Measurements from ENCODE around the gene ADCK1.
A peak's percentile ranks its signal among the peaks of the same experiment; 100 is the strongest.

DNA sequence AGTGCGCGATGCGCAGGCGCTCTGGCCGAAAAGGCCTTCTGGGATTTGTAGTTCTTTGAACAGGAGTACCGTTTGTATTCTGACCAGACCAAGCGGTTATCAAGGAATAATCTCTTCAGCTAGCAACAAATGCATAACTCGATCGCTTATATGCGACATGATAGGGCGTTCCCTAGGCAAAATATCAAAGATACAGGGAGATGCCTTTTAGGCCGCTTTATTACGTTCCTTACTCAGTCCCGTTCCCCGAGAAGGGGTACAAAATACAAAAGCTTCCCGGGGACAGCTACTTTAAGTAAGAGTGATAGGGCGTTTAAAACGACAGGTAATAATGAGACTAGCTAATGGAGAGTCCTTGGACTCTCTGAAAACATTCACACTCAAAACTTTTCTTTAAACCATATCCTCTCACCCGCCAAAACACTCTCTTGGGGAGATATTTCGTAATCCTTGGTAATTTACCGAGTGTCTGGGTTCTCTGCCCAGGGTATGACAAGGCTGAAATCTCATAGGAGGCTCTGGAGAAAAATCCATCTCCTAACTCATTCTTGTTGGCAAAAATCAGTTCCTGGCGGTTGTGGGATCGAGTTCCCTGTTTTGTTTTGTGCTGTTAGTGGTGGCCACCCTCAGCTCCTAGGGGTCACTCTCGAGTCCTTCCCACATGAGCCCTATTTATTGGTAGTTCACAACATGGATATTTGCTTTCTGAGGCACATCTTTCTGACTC, 38.5 kb upstream of the ADCK1 start:
- TF ChIP-seq POLR2A (IDR thresholded peaks at IDR 0.05), result no peak
- no peak for TF ChIP-seq CTCF (IDR thresholded peaks at IDR 0.05)
- TF ChIP-seq POLR2AphosphoS5 (IDR thresholded peaks at IDR 0.05), result peak; percentile 97
